ENCODE results near the gene ZFP1.

The ZFP1 gene

GRCh38 chr16:75109732-75110243 is 38.5 kb upstream of the ZFP1 start:
- Mint-ChIP-seq H3K4me1 (peaks cover 53% of the 10 kb centered on the region), H3K27ac (peak overlapping the region; percentile 83), H3K27me3 (peaks cover 13% of the 10 kb centered on the region), H3K9me3 (no peaks in the 10 kb centered on the region), H3K4me3 (peak overlapping the region; percentile 69), H3K36me3 (ENCODE audit: low read depth) (peaks cover 1% of the 10 kb centered on the region)
- DNase-seq (no peak), ATAC-seq (no peak)

- Mint-ChIP-seq H3K4me1 (peaks cover 50% of the 10 kb centered on the region), H3K9me3 (no peaks in the 10 kb centered on the region), H3K36me3 (ENCODE audit: low read depth) (peaks cover 1% of the 10 kb centered on the region), H3K4me3 (peak overlapping the region; percentile 69), H3K27me3 (peaks cover 13% of the 10 kb centered on the region), H3K27ac (peak overlapping the region; percentile 43)
- DNase-seq (peak; percentile 83), ATAC-seq (peak; percentile 59)
Observed at GRCh38 chr16:75110637-75111513, 37.4 kb upstream of the ZFP1 start.

GRCh38 chr16:75111514-75111940 is 36.8 kb upstream of the ZFP1 start:
- DNase-seq (no peak), ATAC-seq (peak; percentile 3)
- H3K4me3 Mint-ChIP-seq: no peak overlapping the region
- peak overlapping the region; percentile 43 for H3K27ac Mint-ChIP-seq
- peaks cover 1% of the 10 kb centered on the region for H3K36me3 Mint-ChIP-seq (ENCODE audit: low read depth)
- peaks cover 48% of the 10 kb centered on the region for H3K4me1 Mint-ChIP-seq
- H3K27me3 Mint-ChIP-seq: peaks cover 13% of the 10 kb centered on the region
- no peaks in the 10 kb centered on the region for H3K9me3 Mint-ChIP-seq

GRCh38 chr16:75111961-75112733 is 36.2 kb upstream of the ZFP1 start:
- Mint-ChIP-seq H3K27ac (no peak overlapping the region), H3K4me1 (peaks cover 47% of the 10 kb centered on the region)

GRCh38 chr16:75112734-75113491 is 35.4 kb upstream of the ZFP1 start:
- no peak for DNase-seq
- no peaks in the 10 kb centered on the region for H3K9me3 Mint-ChIP-seq
- no peak overlapping the region for H3K27ac Mint-ChIP-seq
- H3K27me3 Mint-ChIP-seq: peaks cover 13% of the 10 kb centered on the region
- ATAC-seq: no peak
- peaks cover 44% of the 10 kb centered on the region for H3K4me1 Mint-ChIP-seq
- H3K4me3 Mint-ChIP-seq: no peak overlapping the region
- H3K36me3 Mint-ChIP-seq (ENCODE audit: low read depth): peaks cover 1% of the 10 kb centered on the region

More at GRCh38 chr16:75111961-75112733, 36.2 kb upstream of the ZFP1 start:
- DNase-seq (no peak), ATAC-seq (no peak)
- peaks cover 13% of the 10 kb centered on the region for H3K27me3 Mint-ChIP-seq
- no peak overlapping the region for H3K4me3 Mint-ChIP-seq
- H3K36me3 Mint-ChIP-seq (ENCODE audit: low read depth): peaks cover 1% of the 10 kb centered on the region
- H3K9me3 Mint-ChIP-seq: no peaks in the 10 kb centered on the region

GRCh38 chr16:75113541-75114121 is 34.7 kb upstream of the ZFP1 start:
- Mint-ChIP-seq H3K9me3 (no peaks in the 10 kb centered on the region), H3K4me3 (no peak overlapping the region), H3K36me3 (ENCODE audit: low read depth) (peaks cover 1% of the 10 kb centered on the region), H3K4me1 (peaks cover 38% of the 10 kb centered on the region), H3K27ac (no peak overlapping the region), H3K27me3 (peaks cover 13% of the 10 kb centered on the region)
- ATAC-seq (no peak), DNase-seq (no peak)

- no peak overlapping the region for H3K27ac Mint-ChIP-seq
- peaks cover 31% of the 10 kb centered on the region for H3K4me1 Mint-ChIP-seq
- DNase-seq (no peak), ATAC-seq (no peak)
- no peaks in the 10 kb centered on the region for H3K9me3 Mint-ChIP-seq
- no peak overlapping the region for H3K4me3 Mint-ChIP-seq
- H3K36me3 Mint-ChIP-seq (ENCODE audit: low read depth): no peaks in the 10 kb centered on the region
- H3K27me3 Mint-ChIP-seq: peaks cover 13% of the 10 kb centered on the region
Observed at GRCh38 chr16:75114179-75114945, 34.0 kb upstream of the ZFP1 start.

- DNase-seq (no peak), ATAC-seq (no peak)
- no peak overlapping the region for H3K4me3 Mint-ChIP-seq
- H3K27me3 Mint-ChIP-seq: peaks cover 13% of the 10 kb centered on the region
- no peaks in the 10 kb centered on the region for H3K9me3 Mint-ChIP-seq
- H3K4me1 Mint-ChIP-seq: peaks cover 22% of the 10 kb centered on the region
- no peaks in the 10 kb centered on the region for H3K36me3 Mint-ChIP-seq (ENCODE audit: low read depth)
- no peak overlapping the region for H3K27ac Mint-ChIP-seq
Observed at GRCh38 chr16:75114946-75115825, 33.1 kb upstream of the ZFP1 start.

- Mint-ChIP-seq H3K36me3 (ENCODE audit: low read depth) (peaks cover under 1% of the 10 kb centered on the region), H3K27ac (no peak within 1 kb of the TSS), H3K4me3 (no peak within 1 kb of the TSS), H3K9me3 (peaks cover 2% of the 10 kb centered on the region), H3K4me1 (peaks cover 11% of the 10 kb centered on the region), H3K27me3 (peaks cover 13% of the 10 kb centered on the region)
- DNase-seq (no peak), ATAC-seq (peak; percentile 47)
Observed at GRCh38 chr16:75116081-75116910, 32.0 kb upstream of the ZFP1 start, which contains the start of gene LDHD. Gene LDHD, minus strand, starts transcription at chr16:75116780. Its CDS starts 60 bp downstream, at chr16:75116720.

- peaks cover 2% of the 10 kb centered on the region for H3K36me3 Mint-ChIP-seq (ENCODE audit: low read depth)
- H3K27me3 Mint-ChIP-seq: peaks cover 10% of the 10 kb centered on the region
- DNase-seq (no peak), ATAC-seq (no peak)
- H3K4me1 Mint-ChIP-seq: peaks cover 6% of the 10 kb centered on the region
- peaks cover 6% of the 10 kb centered on the region for H3K9me3 Mint-ChIP-seq
- no peak overlapping the region for H3K4me3 Mint-ChIP-seq
- no peak overlapping the region for H3K27ac Mint-ChIP-seq
Observed at GRCh38 chr16:75116911-75117245, 31.4 kb upstream of the ZFP1 start.

- no peak overlapping the region for H3K4me3 Mint-ChIP-seq
- DNase-seq: no peak
Observed at GRCh38 chr16:75118943-75119539, 29.3 kb upstream of the ZFP1 start.

GRCh38 chr16:75120253-75120652 is 28.1 kb upstream of the ZFP1 start:
- ATAC-seq: no peak
- H3K27me3 Mint-ChIP-seq: no peaks in the 10 kb centered on the region
- H3K9me3 Mint-ChIP-seq: peaks cover 14% of the 10 kb centered on the region
- no peak overlapping the region for H3K27ac Mint-ChIP-seq
- no peaks in the 10 kb centered on the region for H3K4me1 Mint-ChIP-seq
- DNase-seq: no peak
- no peak overlapping the region for H3K4me3 Mint-ChIP-seq
- H3K36me3 Mint-ChIP-seq (ENCODE audit: low read depth): peaks cover 2% of the 10 kb centered on the region

More at GRCh38 chr16:75118943-75119539, 29.3 kb upstream of the ZFP1 start:
- Mint-ChIP-seq H3K27me3 (no peaks in the 10 kb centered on the region), H3K36me3 (ENCODE audit: low read depth) (peaks cover 2% of the 10 kb centered on the region), H3K4me1 (no peaks in the 10 kb centered on the region), H3K9me3 (peaks cover 14% of the 10 kb centered on the region), H3K27ac (no peak overlapping the region)
- ATAC-seq: no peak
